Upper lobe of left lung (tissue), 6 donors: ENCODE results near the gene ADCY6. TPM values are rescaled to one million over a fixed set of nuclear protein-coding genes. Genes with fewer than 3 reads are reported as not detected.
"Not testable (repeated sequence)": the region's sequence is repeated elsewhere in the genome, so short reads cannot be mapped to it uniquely, and the experiment has no call there.

Experiments used
- ATAC-seq, 2 donors: fragments of 200-7000 bp; cut with Tn5 transposase; one replicate each; pipeline ENCODE4 v1.9.1; 2022; ENCODE audit warnings: mild to moderate bottlenecking in 2 of 2, moderate library complexity in 2 of 2; ENCODE audit not compliant: low FRiP score in 2 of 2
- DNase-seq, 2 donors: peaks; one replicate each; pipeline ENCODE4 v3.0.0-alpha.2; 2019 to 2020
- H3K27ac ChIP-seq, 4 donors: fragments of 200-600 bp; sonication (generic); one replicate each; pipeline ENCODE4 v1.5.1; 2016 to 2019
- H3K27me3 ChIP-seq, 4 donors: fragments of 200-600 bp; sonication (generic); one replicate each; pipeline ENCODE4 v1.5.1; 2017 to 2019
- H3K36me3 ChIP-seq, 4 donors: fragments of 200-600 bp; sonication (generic); one replicate each; pipeline ENCODE4 v1.5.1; 2016 to 2019
- H3K4me1 ChIP-seq, 4 donors: fragments of 200-600 bp; sonication (generic); one replicate each; pipeline ENCODE4 v1.5.1; 2018 to 2019
- H3K4me3 ChIP-seq, 4 donors: fragments of 200-600 bp; sonication (generic); one replicate each; pipeline ENCODE4 v1.5.1; 2017 to 2019; ENCODE audit warnings: mild to moderate bottlenecking in 2 of 4, moderate library complexity in 1 of 4
- H3K9me3 ChIP-seq, 4 donors: fragments of 200-600 bp; sonication (generic); one replicate each; pipeline ENCODE4 v1.5.1; 2018 to 2019
- EP300 ChIP-seq, 4 donors: sonication (generic); formaldehyde crosslinking; IDR thresholded peaks; one replicate each; pipeline ENCODE4 v1.5.1; 2017; ENCODE audit warnings: antibody characterized with exemption in 4 of 4, control low read depth in 2 of 4
- POLR2A ChIP-seq, 4 donors: fragments of 450-650 bp; IDR thresholded peaks; one replicate each; pipeline ENCODE4 v1.5.1; 2016 to 2017; ENCODE audit warnings: antibody characterized with exemption in 4 of 4, mild to moderate bottlenecking in 2 of 4
- POLR2AphosphoS5 ChIP-seq, 2 donors: sonication (generic); formaldehyde crosslinking; IDR thresholded peaks; one replicate each; pipeline ENCODE4 v1.5.1; 2017; ENCODE audit warnings: antibody characterized with exemption in 2 of 2
- WGBS, 2 donors: methylation state at CpG; one replicate each; pipeline ENCODE4 v1.1.5; 2017 to 2018; 5-methylcytosine and 5-hydroxymethylcytosine counted together
- total RNA-seq, 6 donors: library from RNA; depleted of rRNA in 4 of 6; stranded (reverse); fragments of >200 nt in 4 of 6; gene quantifications; one replicate each; pipeline versions ENCODE4 v1.1.0 to v1.2.1, GENCODE V29; 2016 to 2021
- TF ChIP-seq, protein P1 (sequence below), 6 experiments: fragments of 450-650 bp in 4 of 6; fragments of 200-600 bp in 2 of 6; sonication (generic) in 2 of 6; IDR thresholded peaks; one replicate each; pipeline ENCODE4 v1.5.1; 2016 to 2019; ENCODE audit warnings: antibody characterized with exemption in 6 of 6
- donor health status: DM: no; HTN: no; CAD: no; lungs with moderate emphysema.
- donor health status: DM: no; HTN: yes; CAD: no; lungs with severe emphysema.

The ADCY6 gene
- total RNA-seq, 6 donors from 2014 or later: 26.0 to 113 (median 35.1) TPM

DNA sequence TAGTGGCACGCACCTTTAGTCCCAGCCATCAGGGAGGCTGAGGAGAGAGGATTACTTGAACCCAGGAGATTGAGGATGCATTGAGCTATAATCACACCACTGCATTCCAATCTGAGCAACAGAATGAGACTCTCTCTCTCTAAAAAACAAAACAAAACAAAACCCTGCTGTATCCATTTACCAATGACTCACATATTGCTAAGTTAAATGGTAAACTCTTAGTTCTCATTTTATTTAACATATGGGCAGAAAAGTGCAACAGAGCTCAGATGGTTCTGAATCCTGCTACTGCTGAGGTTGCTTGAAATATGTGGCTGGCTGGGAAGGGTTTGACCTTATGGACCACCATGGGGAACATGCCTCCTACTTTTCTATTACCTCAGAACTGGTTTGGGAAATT lies 38.7 kb downstream of the ADCY6 start:
- TF ChIP-seq POLR2AphosphoS5 (IDR thresholded peaks at IDR 0.05) (no peak), POLR2A (IDR thresholded peaks at IDR 0.05) (no peak), EP300 (IDR thresholded peaks at IDR 0.05) (no peak)
- TF ChIP-seq, protein P1, sequence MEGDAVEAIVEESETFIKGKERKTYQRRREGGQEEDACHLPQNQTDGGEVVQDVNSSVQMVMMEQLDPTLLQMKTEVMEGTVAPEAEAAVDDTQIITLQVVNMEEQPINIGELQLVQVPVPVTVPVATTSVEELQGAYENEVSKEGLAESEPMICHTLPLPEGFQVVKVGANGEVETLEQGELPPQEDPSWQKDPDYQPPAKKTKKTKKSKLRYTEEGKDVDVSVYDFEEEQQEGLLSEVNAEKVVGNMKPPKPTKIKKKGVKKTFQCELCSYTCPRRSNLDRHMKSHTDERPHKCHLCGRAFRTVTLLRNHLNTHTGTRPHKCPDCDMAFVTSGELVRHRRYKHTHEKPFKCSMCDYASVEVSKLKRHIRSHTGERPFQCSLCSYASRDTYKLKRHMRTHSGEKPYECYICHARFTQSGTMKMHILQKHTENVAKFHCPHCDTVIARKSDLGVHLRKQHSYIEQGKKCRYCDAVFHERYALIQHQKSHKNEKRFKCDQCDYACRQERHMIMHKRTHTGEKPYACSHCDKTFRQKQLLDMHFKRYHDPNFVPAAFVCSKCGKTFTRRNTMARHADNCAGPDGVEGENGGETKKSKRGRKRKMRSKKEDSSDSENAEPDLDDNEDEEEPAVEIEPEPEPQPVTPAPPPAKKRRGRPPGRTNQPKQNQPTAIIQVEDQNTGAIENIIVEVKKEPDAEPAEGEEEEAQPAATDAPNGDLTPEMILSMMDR (IDR thresholded peaks at IDR 0.05): no peak
- Histone ChIP-seq H3K4me1 (peaks cover 0 to 4% (median 2%) of the 10 kb centered on the region in 4 donors), H3K9me3 (no peaks in the 10 kb centered on the region), H3K4me3 (no peak overlapping the region), H3K27ac (no peak overlapping the region), H3K36me3 (no peaks in the 10 kb centered on the region), H3K27me3 (no peaks in the 10 kb centered on the region)
- WGBS, 2 donors: 100% methylated on average over 1 of the region's 1 CpG
- no peak for ATAC-seq
- DNase-seq: no peak

DNA sequence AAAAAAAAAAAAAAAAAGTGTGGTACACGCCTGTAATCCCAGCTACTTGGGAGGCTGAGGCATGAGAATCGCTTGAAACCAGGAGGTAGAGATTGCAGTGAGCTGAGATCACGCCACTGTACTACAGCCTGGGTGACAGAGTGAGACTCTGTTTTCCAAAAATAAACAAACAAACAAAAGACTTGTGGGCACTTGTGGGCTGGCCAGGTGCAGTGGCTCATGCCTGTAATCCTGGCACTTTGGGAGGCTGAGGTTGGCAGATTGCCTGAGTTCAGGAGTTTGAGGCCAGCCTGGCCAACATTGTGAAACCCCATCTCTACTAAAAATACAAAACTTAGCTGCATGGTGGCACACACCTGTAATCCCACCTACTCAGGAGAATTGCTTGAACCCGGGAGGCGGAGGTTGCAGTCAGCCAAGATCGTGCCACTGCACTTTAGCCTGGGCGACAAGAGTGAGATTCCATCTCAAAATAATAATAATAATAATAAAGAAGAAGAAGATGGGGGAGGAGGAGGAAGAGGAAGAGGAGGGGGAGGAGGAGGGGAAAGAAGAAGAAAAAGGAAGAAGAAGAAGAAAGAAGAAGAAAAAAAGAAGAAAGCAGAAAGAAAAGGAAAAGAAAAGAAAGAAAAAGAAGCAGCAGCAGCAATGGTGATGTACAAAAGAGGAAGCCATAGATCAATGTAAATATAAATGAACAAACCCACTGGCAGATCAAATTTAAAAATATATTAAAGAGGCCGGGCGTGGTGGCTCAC lies 44.5 kb downstream of the ADCY6 start:
- WGBS, 2 donors: 71 to 81% methylated on average over 9 of the region's 9 CpGs
- no peak for TF ChIP-seq EP300 (IDR thresholded peaks at IDR 0.05)
- TF ChIP-seq POLR2A (IDR thresholded peaks at IDR 0.05): no peak
- ATAC-seq: no peak

DNA sequence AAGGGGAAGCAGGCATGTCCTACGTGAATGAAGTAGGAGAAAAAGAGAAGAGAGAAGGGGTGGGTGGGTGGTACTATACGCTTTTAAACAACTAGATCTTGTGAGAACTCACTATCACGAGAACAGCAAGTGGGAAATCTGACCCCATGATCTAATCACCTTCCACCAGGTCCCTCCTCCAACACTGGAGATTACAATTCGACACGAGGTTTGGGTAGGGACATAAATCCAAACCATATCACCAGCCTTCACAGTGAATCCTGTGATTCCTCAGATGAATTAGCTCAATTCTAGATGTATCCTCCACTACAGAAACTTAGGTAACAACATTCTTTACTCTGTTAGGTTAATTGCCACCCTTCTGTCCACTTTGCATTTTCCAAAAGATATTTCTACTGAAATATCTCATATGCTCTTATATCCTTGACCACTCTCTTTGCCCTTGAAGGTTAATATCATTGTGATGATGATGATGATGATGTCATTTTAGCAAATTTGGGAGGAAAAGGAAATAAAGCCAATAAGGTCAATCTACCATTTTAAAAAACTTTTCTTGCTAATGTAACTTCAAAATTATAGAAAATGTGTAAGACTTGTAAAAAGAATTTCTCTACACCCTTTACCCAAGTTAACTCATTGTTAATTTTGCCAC lies 49.1 kb downstream of the ADCY6 start:
- ATAC-seq (no peak), DNase-seq (no peak)
- TF ChIP-seq, protein P1 (IDR thresholded peaks at IDR 0.05): no peak
- no peak for TF ChIP-seq POLR2A (IDR thresholded peaks at IDR 0.05)
- TF ChIP-seq EP300 (IDR thresholded peaks at IDR 0.05): no peak
- no peak for TF ChIP-seq POLR2AphosphoS5 (IDR thresholded peaks at IDR 0.05)
- no peaks in the 10 kb centered on the region for H3K9me3 ChIP-seq
- H3K4me3 ChIP-seq: no peak overlapping the region
- H3K27me3 ChIP-seq: no peaks in the 10 kb centered on the region
- 33 to 36% methylated on average over 5 of the region's 5 CpGs for WGBS, 2 donors
- H3K27ac ChIP-seq: no peak overlapping the region
- H3K36me3 ChIP-seq: no peaks in the 10 kb centered on the region
- H3K4me1 ChIP-seq: no peaks in the 10 kb centered on the region

More for the DNA sequence above, 44.5 kb downstream of the ADCY6 start:
- no peaks in the 10 kb centered on the region for H3K27me3 ChIP-seq
- H3K36me3 ChIP-seq: no peaks in the 10 kb centered on the region
- no peak overlapping the region for H3K4me3 ChIP-seq
- H3K27ac ChIP-seq: no peak overlapping the region
- DNase-seq: no peak
- H3K4me1 ChIP-seq: no peaks in the 10 kb centered on the region
- no peaks in the 10 kb centered on the region for H3K9me3 ChIP-seq

DNA sequence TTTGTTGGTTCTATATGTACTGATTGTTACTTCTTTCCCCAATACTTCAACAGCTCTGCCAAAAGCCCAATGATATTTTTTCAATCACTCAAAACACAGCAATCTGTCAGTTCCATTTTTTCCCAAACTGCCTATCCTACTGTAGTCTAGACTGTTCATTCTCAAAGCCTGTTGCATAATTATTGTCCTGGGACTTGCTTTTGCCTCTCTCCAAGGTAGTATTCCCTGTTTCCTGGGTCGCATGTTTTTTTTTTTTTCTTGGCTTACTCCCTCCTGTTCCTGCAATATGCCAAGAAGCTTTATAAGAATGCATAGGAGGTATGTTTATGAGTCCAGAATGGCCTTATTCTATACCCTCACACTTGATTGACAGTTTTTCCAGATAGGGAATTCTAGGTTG lies 52.4 kb downstream of the ADCY6 start:
- DNase-seq: no peak
- no peak for ATAC-seq
- Histone ChIP-seq H3K4me1 (no peaks in the 10 kb centered on the region), H3K9me3 (no peaks in the 10 kb centered on the region), H3K27me3 (no peaks in the 10 kb centered on the region), H3K27ac (no peak overlapping the region), H3K4me3 (no peak overlapping the region), H3K36me3 (no peaks in the 10 kb centered on the region)
- TF ChIP-seq EP300 (IDR thresholded peaks at IDR 0.05) (no peak), POLR2A (IDR thresholded peaks at IDR 0.05) (no peak), POLR2AphosphoS5 (IDR thresholded peaks at IDR 0.05) (no peak)
- WGBS, 2 donors: 50 to 57% methylated on average over 1 of the region's 1 CpG

DNA sequence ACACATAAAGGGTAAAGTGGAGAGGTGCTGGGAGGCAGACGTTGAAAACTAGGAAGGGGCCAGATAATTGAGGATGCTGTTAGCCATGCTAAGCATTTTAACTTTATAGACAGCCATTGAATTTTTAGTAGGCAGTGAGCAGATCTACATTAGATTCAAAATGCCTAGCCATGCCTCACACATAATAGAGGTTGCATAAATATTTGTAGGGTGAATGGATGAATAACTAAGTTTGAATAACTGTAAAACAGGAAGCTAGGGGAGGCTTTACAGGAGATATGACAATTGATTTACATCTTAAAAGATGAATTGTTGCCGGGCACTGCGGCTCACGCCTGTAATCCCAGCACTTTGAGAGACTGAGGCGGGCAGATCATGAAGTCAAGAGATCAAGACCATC lies 60.1 kb downstream of the ADCY6 start:
- DNase-seq: no peak
- no peaks in the 10 kb centered on the region for H3K36me3 ChIP-seq
- H3K27ac ChIP-seq: no peak overlapping the region
- H3K9me3 ChIP-seq: no peaks in the 10 kb centered on the region
- WGBS, 2 donors: 75 to 80% methylated on average over 5 of the region's 5 CpGs
- no peaks in the 10 kb centered on the region for H3K27me3 ChIP-seq
- TF ChIP-seq POLR2A (IDR thresholded peaks at IDR 0.05) (no peak), POLR2AphosphoS5 (IDR thresholded peaks at IDR 0.05) (no peak), EP300 (IDR thresholded peaks at IDR 0.05) (no peak)
- TF ChIP-seq, protein P1 (IDR thresholded peaks at IDR 0.05): no peak
- H3K4me3 ChIP-seq: no peak overlapping the region
- ATAC-seq: no peak
- no peaks in the 10 kb centered on the region for H3K4me1 ChIP-seq

DNA sequence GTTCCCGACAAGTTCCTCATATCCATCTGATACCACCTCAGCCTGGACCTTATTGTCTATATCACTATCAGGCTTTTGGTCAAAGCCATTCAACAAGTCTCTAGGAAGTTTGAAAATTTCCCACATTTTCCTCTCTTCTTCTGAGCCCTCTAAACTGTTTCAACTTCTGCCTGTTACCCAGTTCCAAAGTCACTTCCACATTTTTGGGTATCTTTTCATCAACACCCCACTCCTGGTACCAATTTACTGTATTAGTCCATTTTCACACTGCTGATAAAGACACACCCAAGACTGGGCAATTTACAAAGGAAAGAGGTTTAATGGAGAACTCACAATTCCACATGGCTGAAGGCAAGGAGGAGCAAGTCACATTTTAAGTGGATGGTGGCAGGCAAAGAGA lies 68.2 kb downstream of the ADCY6 start:
- H3K27ac ChIP-seq, DNase-seq, H3K27me3 ChIP-seq, H3K4me1 ChIP-seq, H3K36me3 ChIP-seq, H3K4me3 ChIP-seq, ATAC-seq: not testable (repeated sequence)
- 93 to 100% methylated on average over 1 of the region's 1 CpG for WGBS, 2 donors
- H3K9me3 ChIP-seq: peaks cover 0 to 15% (median 8%) of the 10 kb centered on the region in 4 donors

DNA sequence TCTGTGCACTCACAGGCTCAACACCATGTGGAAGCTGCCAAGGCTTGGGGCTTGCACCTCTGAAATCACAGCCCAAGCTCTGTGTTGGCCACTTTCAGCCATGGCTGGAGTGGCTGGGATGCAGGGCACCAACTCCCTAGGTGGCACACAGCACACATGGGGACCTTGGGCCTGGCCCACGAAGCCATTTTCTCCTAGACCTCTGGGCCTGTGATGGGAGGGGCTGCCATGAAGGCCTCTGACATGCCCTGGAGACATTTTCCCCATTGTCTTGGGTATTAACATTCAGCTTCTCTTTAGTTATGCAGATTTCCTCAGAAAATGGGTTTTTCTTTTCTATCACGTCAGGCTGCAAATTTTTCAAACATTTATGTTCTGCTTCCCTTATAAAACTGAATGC lies 68.7 kb downstream of the ADCY6 start:
- ATAC-seq, H3K27ac ChIP-seq, H3K27me3 ChIP-seq, H3K36me3 ChIP-seq, DNase-seq, H3K4me3 ChIP-seq: not testable (repeated sequence)
- peaks cover 0 to 15% (median 8%) of the 10 kb centered on the region in 4 donors for H3K9me3 ChIP-seq
- 70 to 80% methylated on average over 2 of the region's 2 CpGs for WGBS, 2 donors
- H3K4me1 ChIP-seq: peaks cover 7 to 15% (median 9%) of the 10 kb centered on the region in 4 donors

DNA sequence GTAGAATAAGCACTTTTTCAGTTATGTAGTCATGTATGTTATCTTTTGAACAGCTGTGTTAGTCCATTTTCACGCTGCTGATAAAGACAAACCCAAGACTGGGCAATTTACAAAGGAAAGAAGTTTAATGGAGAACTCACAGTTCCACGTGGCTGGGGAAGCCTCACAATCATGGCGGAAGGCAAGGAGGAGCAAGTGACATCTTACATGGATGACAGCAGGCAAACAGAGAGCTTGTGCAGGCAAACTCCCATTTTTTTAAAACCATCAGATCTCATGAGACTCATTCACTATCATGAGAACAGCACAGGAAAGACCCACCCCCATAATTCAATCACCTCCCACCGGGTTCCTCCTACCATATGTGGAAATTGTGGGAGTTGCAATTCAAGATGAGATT lies 69.9 kb downstream of the ADCY6 start:
- ATAC-seq, H3K27me3 ChIP-seq, H3K36me3 ChIP-seq, H3K27ac ChIP-seq, H3K4me3 ChIP-seq, DNase-seq: not testable (repeated sequence)
- Histone ChIP-seq H3K4me1 (peaks cover 19 to 27% (median 21%) of the 10 kb centered on the region in 4 donors), H3K9me3 (peaks cover 0 to 15% (median 8%) of the 10 kb centered on the region in 4 donors)
- 79 to 85% methylated on average over 4 of the region's 4 CpGs for WGBS, 2 donors
